ENCODE results near the gene NOC3L. TPM values are rescaled to one million over a fixed set of nuclear protein-coding genes. Genes with fewer than 3 reads are reported as not detected.

The NOC3L gene
- total and polyA plus RNA-seq, 9 of the 15 experiments (the other 6 are each of a cell fraction or from before 2014, with no cell fraction given): 23.8 to 57.6 (median 32.6) TPM

DNA sequence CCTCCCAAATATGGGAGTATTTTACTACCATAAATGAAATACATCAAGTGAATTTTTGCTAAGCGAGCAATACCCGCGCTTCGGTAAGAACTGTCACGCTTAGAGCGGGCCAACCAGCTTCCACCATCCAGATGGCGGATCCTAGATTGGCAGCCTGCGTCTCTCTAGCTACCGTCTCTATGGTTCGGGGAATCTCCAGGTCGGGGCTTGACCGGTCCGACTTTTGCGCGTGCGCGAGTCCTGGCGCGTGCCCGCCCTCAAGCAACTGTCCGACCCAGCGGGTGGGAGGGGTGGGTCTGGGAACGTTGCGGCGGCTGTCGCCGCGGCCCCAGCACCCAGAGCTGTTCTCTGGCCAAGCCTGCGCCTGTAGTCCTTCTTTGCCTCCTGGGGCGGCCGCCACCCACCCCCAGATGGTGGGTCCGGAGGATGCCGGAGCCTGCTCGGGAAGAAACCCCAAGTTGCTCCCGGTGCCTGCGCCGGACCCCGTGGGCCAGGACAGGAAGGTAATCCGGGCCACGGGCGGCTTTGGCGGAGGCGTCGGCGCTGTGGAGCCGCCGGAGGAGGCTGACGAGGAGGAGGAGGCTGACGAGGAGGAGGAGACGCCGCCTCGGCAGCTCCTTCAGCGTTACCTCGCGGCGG, 39.6 kb upstream of the NOC3L start, which contains the start of gene TBC1D12 (continued):
- TF ChIP-seq HMBOX1 (IDR thresholded peaks at IDR 0.05): no peak
- TF ChIP-seq MEF2A (IDR thresholded peaks at IDR 0.05; ENCODE audit: control insufficient read depth, low read depth, low read length): no peak
- TF ChIP-seq ZNF232 (CRISPR knock-in tag; IDR thresholded peaks at IDR 0.05): no peak
- TF ChIP-seq POLR2A (conservative IDR thresholded peaks at IDR 0.05): peak; percentile 70
- TF ChIP-seq GATAD2B (IDR thresholded peaks at IDR 0.05; ENCODE audit: borderline replicate concordance): no peak
- no peak for TF ChIP-seq SRSF1 (IDR thresholded peaks at IDR 0.05; ENCODE audit: low read depth, low read length)
- TF ChIP-seq ZNF324 (CRISPR knock-in tag; IDR thresholded peaks at IDR 0.05): no peak
- no peak for TF ChIP-seq ZBTB33 (CRISPR knock-in tag; IDR thresholded peaks at IDR 0.05)
- no peak for TF ChIP-seq ZKSCAN8 (CRISPR knock-in tag; IDR thresholded peaks at IDR 0.05)
- no peak for TF ChIP-seq ZNF140 (CRISPR knock-in tag; IDR thresholded peaks at IDR 0.05)
- TF ChIP-seq STAT5A (IDR thresholded peaks at IDR 0.05; ENCODE audit: borderline replicate concordance, low read length): no peak
- TF ChIP-seq MCM3 (IDR thresholded peaks at IDR 0.05): no peak
- no peak for TF ChIP-seq RBM17 (IDR thresholded peaks at IDR 0.05; ENCODE audit: borderline replicate concordance, low read depth, low read length)
- 0 out of 2 replicates have a peak, but pooled peaks have one; percentile 2 for TF ChIP-seq ZBTB40 (IDR thresholded peaks at IDR 0.05)
- TF ChIP-seq ZBTB40 (CRISPR knock-in tag; IDR thresholded peaks at IDR 0.05): no peak
- no peak for TF ChIP-seq ZNF41 (CRISPR knock-in tag; conservative IDR thresholded peaks at IDR 0.05)
- TF ChIP-seq, protein P1, sequence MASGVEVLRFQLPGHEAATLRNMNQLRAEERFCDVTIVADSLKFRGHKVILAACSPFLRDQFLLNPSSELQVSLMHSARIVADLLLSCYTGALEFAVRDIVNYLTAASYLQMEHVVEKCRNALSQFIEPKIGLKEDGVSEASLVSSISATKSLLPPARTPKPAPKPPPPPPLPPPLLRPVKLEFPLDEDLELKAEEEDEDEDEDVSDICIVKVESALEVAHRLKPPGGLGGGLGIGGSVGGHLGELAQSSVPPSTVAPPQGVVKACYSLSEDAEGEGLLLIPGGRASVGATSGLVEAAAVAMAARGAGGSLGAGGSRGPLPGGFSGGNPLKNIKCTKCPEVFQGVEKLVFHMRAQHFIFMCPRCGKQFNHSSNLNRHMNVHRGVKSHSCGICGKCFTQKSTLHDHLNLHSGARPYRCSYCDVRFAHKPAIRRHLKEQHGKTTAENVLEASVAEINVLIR (CRISPR knock-in tag; IDR thresholded peaks at IDR 0.05): no peak
